ENCODE results near the gene RPN2. TPM values are rescaled to one million over a fixed set of nuclear protein-coding genes. Genes with fewer than 3 reads are reported as not detected.
"Not testable (repeated sequence)": the region's sequence is repeated elsewhere in the genome, so short reads cannot be mapped to it uniquely, and the experiment has no call there.

The RPN2 gene
- polyA plus RNA-seq, result 100 to 1,000 TPM in 1 of 2 donors, 10 to 100 TPM in 1; 41.5 to 101 TPM

- peaks cover 0 to 3% of the 10 kb centered on the region in 2 donors for H3K4me1 ChIP-seq (ENCODE audit: control insufficient read depth in 2 of 2, insufficient read depth in 2 of 2, low read length in 1 of 2)
- no peaks in the 10 kb centered on the region for H3K9me3 ChIP-seq (ENCODE audit: control insufficient read depth in 2 of 2, insufficient read depth in 1 of 2, low read depth in 1 of 2, low read length in 1 of 2)
- H3K4me3 ChIP-seq (ENCODE audit: low read depth in 1 of 2, low read length in 2 of 2), result peak within 1 kb of the TSS; percentile 92 to 99
- peaks cover 0 to 3% of the 10 kb centered on the region in 2 donors for H3K36me3 ChIP-seq (ENCODE audit: control insufficient read depth in 2 of 2, insufficient read depth in 2 of 2, low read length in 1 of 2)
- 0% methylated on average over 74 to 80 of the region's 80 CpGs for WGBS, 2 donors
- no peaks in the 10 kb centered on the region for H3K27me3 ChIP-seq (ENCODE audit: control insufficient read depth in 1 of 2, insufficient read depth in 2 of 2, low read length in 2 of 2)
- peak within 1 kb of the TSS; percentile 98 to 99 for H3K27ac ChIP-seq (ENCODE audit: low read depth in 2 of 2, low read length in 1 of 2)
These were observed at the start of gene RPN2, which contains the start of gene MROH8 for GRCh38 chr20:37178839-37179682. Gene RPN2 (plus strand): TSS chr20:37179330. CDS start chr20:37179357, 27 bp downstream. Gene MROH8 (minus strand): TSS chr20:37179548.

DNA sequence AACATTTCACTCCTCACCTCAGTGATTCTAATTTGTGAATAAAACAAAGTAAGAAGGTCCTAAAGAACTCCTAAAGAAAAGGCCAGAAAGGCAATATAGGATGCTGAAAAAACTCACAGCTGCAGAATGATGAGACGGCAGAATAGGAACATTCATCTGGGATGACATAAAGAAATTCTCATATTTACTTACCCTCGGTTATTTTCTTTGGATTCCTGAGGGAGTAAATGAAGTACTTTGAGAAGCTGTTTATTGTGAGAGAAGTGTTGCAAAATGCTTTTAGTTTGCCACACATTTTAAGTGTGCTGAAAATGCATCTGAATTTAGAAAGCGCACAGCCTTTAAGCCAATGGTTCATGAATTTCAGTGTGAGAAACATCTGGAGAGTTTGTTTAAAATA lies 47.6 kb upstream of the RPN2 start:
- 83% methylated on average over 3 of the region's 3 CpGs for WGBS, 2 donors
- Histone ChIP-seq H3K36me3 (ENCODE audit: control insufficient read depth in 2 of 2, insufficient read depth in 2 of 2, low read length in 1 of 2) (no peaks in the 10 kb centered on the region), H3K27ac (ENCODE audit: low read depth in 2 of 2, low read length in 1 of 2) (no peak overlapping the region), H3K9me3 (ENCODE audit: control insufficient read depth in 2 of 2, insufficient read depth in 1 of 2, low read depth in 1 of 2, low read length in 1 of 2) (no peaks in the 10 kb centered on the region), H3K4me3 (ENCODE audit: low read depth in 1 of 2, low read length in 2 of 2) (no peak overlapping the region), H3K4me1 (ENCODE audit: control insufficient read depth in 2 of 2, insufficient read depth in 2 of 2, low read length in 1 of 2) (no peaks in the 10 kb centered on the region), H3K27me3 (ENCODE audit: control insufficient read depth in 1 of 2, insufficient read depth in 2 of 2, low read length in 2 of 2) (no peaks in the 10 kb centered on the region)

DNA sequence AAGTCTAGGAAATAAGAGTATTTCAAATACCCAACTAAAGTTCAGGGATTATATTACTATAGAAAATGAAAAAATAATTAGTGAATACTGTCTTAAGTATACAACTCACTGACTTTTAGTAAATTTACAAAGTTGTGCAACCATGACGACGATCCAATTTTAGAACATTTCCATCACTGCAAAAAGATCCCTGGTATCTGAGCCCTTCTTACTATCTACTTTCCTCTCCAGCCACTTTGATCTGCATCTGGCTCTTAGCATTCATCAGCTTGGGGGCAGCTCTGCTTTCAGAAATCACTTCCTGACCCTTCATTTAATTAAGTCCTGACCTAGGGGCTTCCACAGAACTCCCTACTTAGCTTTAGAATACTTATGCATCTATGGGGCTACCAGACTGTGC lies 45.2 kb upstream of the RPN2 start:
- no peak overlapping the region for H3K27ac ChIP-seq (ENCODE audit: low read depth in 2 of 2, low read length in 1 of 2)
- H3K27me3 ChIP-seq (ENCODE audit: control insufficient read depth in 1 of 2, insufficient read depth in 2 of 2, low read length in 2 of 2), result no peaks in the 10 kb centered on the region
- H3K36me3 ChIP-seq (ENCODE audit: control insufficient read depth in 2 of 2, insufficient read depth in 2 of 2, low read length in 1 of 2), result no peaks in the 10 kb centered on the region
- H3K4me1 ChIP-seq (ENCODE audit: control insufficient read depth in 2 of 2, insufficient read depth in 2 of 2, low read length in 1 of 2), result no peaks in the 10 kb centered on the region
- H3K4me3 ChIP-seq (ENCODE audit: low read depth in 1 of 2, low read length in 2 of 2), result no peak overlapping the region
- 85 to 88% methylated on average over 2 of the region's 2 CpGs for WGBS, 2 donors
- H3K9me3 ChIP-seq (ENCODE audit: control insufficient read depth in 2 of 2, insufficient read depth in 1 of 2, low read depth in 1 of 2, low read length in 1 of 2), result no peaks in the 10 kb centered on the region

GRCh38 chr20:37137547-37137946 lies 41.6 kb upstream of the RPN2 start:
- H3K27ac ChIP-seq (ENCODE audit: low read depth in 2 of 2, low read length in 1 of 2), result no peak overlapping the region
- H3K27me3 ChIP-seq (ENCODE audit: control insufficient read depth in 1 of 2, insufficient read depth in 2 of 2, low read length in 2 of 2), result no peaks in the 10 kb centered on the region
- WGBS, 2 donors, result 80 to 81% methylated on average over 4 of the region's 4 CpGs
- no peaks in the 10 kb centered on the region for H3K4me1 ChIP-seq (ENCODE audit: control insufficient read depth in 2 of 2, insufficient read depth in 2 of 2, low read length in 1 of 2)
- H3K4me3 ChIP-seq (ENCODE audit: low read depth in 1 of 2, low read length in 2 of 2), result no peak overlapping the region
- H3K36me3 ChIP-seq (ENCODE audit: control insufficient read depth in 2 of 2, insufficient read depth in 2 of 2, low read length in 1 of 2), result no peaks in the 10 kb centered on the region
- H3K9me3 ChIP-seq (ENCODE audit: control insufficient read depth in 2 of 2, insufficient read depth in 1 of 2, low read depth in 1 of 2, low read length in 1 of 2), result no peaks in the 10 kb centered on the region

GRCh38 chr20:37142708-37143107 lies 36.4 kb upstream of the RPN2 start:
- H3K27ac ChIP-seq (ENCODE audit: low read depth in 2 of 2, low read length in 1 of 2), result no peak overlapping the region
- no peaks in the 10 kb centered on the region for H3K36me3 ChIP-seq (ENCODE audit: control insufficient read depth in 2 of 2, insufficient read depth in 2 of 2, low read length in 1 of 2)
- no peaks in the 10 kb centered on the region for H3K9me3 ChIP-seq (ENCODE audit: control insufficient read depth in 2 of 2, insufficient read depth in 1 of 2, low read depth in 1 of 2, low read length in 1 of 2)
- no peak overlapping the region for H3K4me3 ChIP-seq (ENCODE audit: low read depth in 1 of 2, low read length in 2 of 2)
- no peaks in the 10 kb centered on the region for H3K27me3 ChIP-seq (ENCODE audit: control insufficient read depth in 1 of 2, insufficient read depth in 2 of 2, low read length in 2 of 2)
- no peaks in the 10 kb centered on the region for H3K4me1 ChIP-seq (ENCODE audit: control insufficient read depth in 2 of 2, insufficient read depth in 2 of 2, low read length in 1 of 2)
- WGBS, 2 donors, result 87 to 91% methylated on average over 3 of the region's 3 CpGs

GRCh38 chr20:37144856-37145404 lies 34.2 kb upstream of the RPN2 start:
- H3K27me3 ChIP-seq (ENCODE audit: control insufficient read depth in 1 of 2, insufficient read depth in 2 of 2, low read length in 2 of 2), result no peaks in the 10 kb centered on the region
- 89 to 93% methylated on average over 8 of the region's 8 CpGs for WGBS, 2 donors
- no peak overlapping the region for H3K4me3 ChIP-seq (ENCODE audit: low read depth in 1 of 2, low read length in 2 of 2)
- no peaks in the 10 kb centered on the region for H3K9me3 ChIP-seq (ENCODE audit: control insufficient read depth in 2 of 2, insufficient read depth in 1 of 2, low read depth in 1 of 2, low read length in 1 of 2)
- H3K27ac ChIP-seq (ENCODE audit: low read depth in 2 of 2, low read length in 1 of 2), result no peak overlapping the region
- no peaks in the 10 kb centered on the region for H3K4me1 ChIP-seq (ENCODE audit: control insufficient read depth in 2 of 2, insufficient read depth in 2 of 2, low read length in 1 of 2)
- H3K36me3 ChIP-seq (ENCODE audit: control insufficient read depth in 2 of 2, insufficient read depth in 2 of 2, low read length in 1 of 2), result no peaks in the 10 kb centered on the region

- Histone ChIP-seq H3K9me3 (ENCODE audit: control insufficient read depth in 2 of 2, insufficient read depth in 1 of 2, low read depth in 1 of 2, low read length in 1 of 2) (no peaks in the 10 kb centered on the region), H3K4me3 (ENCODE audit: low read depth in 1 of 2, low read length in 2 of 2) (no peak overlapping the region), H3K27me3 (ENCODE audit: control insufficient read depth in 1 of 2, insufficient read depth in 2 of 2, low read length in 2 of 2) (no peaks in the 10 kb centered on the region), H3K4me1 (ENCODE audit: control insufficient read depth in 2 of 2, insufficient read depth in 2 of 2, low read length in 1 of 2) (no peaks in the 10 kb centered on the region), H3K27ac (ENCODE audit: low read depth in 2 of 2, low read length in 1 of 2) (no peak overlapping the region), H3K36me3 (ENCODE audit: control insufficient read depth in 2 of 2, insufficient read depth in 2 of 2, low read length in 1 of 2) (no peaks in the 10 kb centered on the region)
- WGBS, 2 donors, result 96 to 97% methylated on average over 6 of the region's 6 CpGs
These were observed 31.9 kb upstream of the RPN2 start for GRCh38 chr20:37147250-37147649.

DNA sequence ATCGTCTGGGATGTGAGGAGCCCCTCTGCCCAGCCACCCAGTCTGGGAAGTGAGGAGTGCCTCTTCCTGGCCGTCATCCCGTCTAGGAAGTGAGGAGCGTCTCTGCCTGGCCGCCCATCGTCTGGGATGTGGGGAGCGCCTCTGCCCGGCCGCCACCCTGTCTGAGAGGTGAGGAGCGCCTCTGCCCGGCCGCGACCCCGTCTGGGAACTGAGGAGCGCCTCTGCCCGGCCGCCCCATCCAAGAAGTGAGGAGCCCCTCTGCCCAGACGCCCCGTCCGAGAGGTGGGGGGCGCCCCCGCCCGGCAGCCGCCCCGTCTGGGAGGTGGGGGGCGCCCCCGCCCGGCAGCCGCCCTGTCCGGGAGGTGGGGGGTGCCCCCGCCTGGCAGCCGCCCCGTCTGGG lies 28.3 kb upstream of the RPN2 start:
- H3K36me3 ChIP-seq (ENCODE audit: control insufficient read depth in 2 of 2, insufficient read depth in 2 of 2, low read length in 1 of 2); H3K4me1 ChIP-seq (ENCODE audit: control insufficient read depth in 2 of 2, insufficient read depth in 2 of 2, low read length in 1 of 2); H3K27ac ChIP-seq (ENCODE audit: low read depth in 2 of 2, low read length in 1 of 2); H3K27me3 ChIP-seq (ENCODE audit: control insufficient read depth in 1 of 2, insufficient read depth in 2 of 2, low read length in 2 of 2); H3K9me3 ChIP-seq (ENCODE audit: control insufficient read depth in 2 of 2, insufficient read depth in 1 of 2, low read depth in 1 of 2, low read length in 1 of 2); H3K4me3 ChIP-seq (ENCODE audit: low read depth in 1 of 2, low read length in 2 of 2): not testable (repeated sequence)
- 95 to 96% methylated on average over 16 to 33 of the region's 33 CpGs for WGBS, 2 donors

DNA sequence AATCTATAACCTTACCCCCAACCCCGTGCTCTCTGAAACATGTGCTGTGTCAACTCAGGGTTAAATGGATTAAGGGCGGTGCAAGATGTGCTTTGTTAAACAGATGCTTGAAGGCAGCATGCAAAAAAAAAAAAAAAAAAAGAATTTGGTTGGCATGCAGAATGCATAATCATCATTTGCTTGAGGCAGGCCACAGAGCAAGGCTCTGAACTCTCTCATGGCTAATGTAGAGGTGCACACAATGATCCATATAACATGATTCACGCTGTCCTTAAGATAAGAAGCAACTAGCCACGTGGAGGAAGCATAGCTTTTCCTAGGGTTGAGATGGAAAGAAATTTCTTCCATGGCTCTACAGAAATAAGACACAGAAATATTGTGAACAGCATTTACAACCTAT lies 27.6 kb upstream of the RPN2 start:
- no peaks in the 10 kb centered on the region for H3K36me3 ChIP-seq (ENCODE audit: control insufficient read depth in 2 of 2, insufficient read depth in 2 of 2, low read length in 1 of 2)
- H3K27me3 ChIP-seq (ENCODE audit: control insufficient read depth in 1 of 2, insufficient read depth in 2 of 2, low read length in 2 of 2), result no peaks in the 10 kb centered on the region
- no peak overlapping the region for H3K4me3 ChIP-seq (ENCODE audit: low read depth in 1 of 2, low read length in 2 of 2)
- no peaks in the 10 kb centered on the region for H3K4me1 ChIP-seq (ENCODE audit: control insufficient read depth in 2 of 2, insufficient read depth in 2 of 2, low read length in 1 of 2)
- WGBS, 2 donors, result 82 to 86% methylated on average over 3 of the region's 4 CpGs
- no peak overlapping the region for H3K27ac ChIP-seq (ENCODE audit: low read depth in 2 of 2, low read length in 1 of 2)
- no peaks in the 10 kb centered on the region for H3K9me3 ChIP-seq (ENCODE audit: control insufficient read depth in 2 of 2, insufficient read depth in 1 of 2, low read depth in 1 of 2, low read length in 1 of 2)

DNA sequence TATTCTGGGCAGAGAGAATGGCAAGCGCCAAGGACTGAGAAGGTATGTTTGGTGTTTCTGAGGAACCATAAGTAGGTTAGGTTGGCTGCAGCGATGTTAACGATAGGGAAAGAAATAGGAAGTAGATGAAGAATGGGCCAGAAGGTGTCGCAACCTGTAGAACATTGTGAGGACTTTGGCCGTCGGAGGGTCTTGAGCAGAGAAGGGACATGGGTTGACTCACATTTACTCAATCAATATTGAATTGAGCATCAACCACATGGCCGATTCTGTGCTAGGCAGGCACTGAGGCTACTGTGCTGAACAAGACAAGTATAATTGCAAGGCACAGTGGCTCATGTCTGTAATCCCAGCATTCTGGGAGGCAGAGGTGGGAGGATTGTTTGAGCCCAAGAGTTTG lies 26.8 kb upstream of the RPN2 start:
- H3K27me3 ChIP-seq (ENCODE audit: control insufficient read depth in 1 of 2, insufficient read depth in 2 of 2, low read length in 2 of 2), result no peaks in the 10 kb centered on the region
- H3K27ac ChIP-seq (ENCODE audit: low read depth in 2 of 2, low read length in 1 of 2), result no peak overlapping the region
- H3K36me3 ChIP-seq (ENCODE audit: control insufficient read depth in 2 of 2, insufficient read depth in 2 of 2, low read length in 1 of 2), result no peaks in the 10 kb centered on the region
- WGBS, 2 donors, result 93 to 96% methylated on average over 7 of the region's 7 CpGs
- H3K4me3 ChIP-seq (ENCODE audit: low read depth in 1 of 2, low read length in 2 of 2), result no peak overlapping the region
- H3K9me3 ChIP-seq (ENCODE audit: control insufficient read depth in 2 of 2, insufficient read depth in 1 of 2, low read depth in 1 of 2, low read length in 1 of 2), result no peaks in the 10 kb centered on the region
- H3K4me1 ChIP-seq (ENCODE audit: control insufficient read depth in 2 of 2, insufficient read depth in 2 of 2, low read length in 1 of 2), result no peaks in the 10 kb centered on the region

All from esophagus (tissue), 2 donors.